WTC11 (cell line): ENCODE results near the gene AIP. TPM values are rescaled to one million over a fixed set of nuclear protein-coding genes. Genes with fewer than 3 reads are reported as not detected.
A peak's percentile ranks its signal among the peaks of the same experiment; 100 is the strongest.

ENCODE experiments used
- ATAC-seq: fragments of 200-7000 bp; cut with Tn5 transposase; 2 replicates; pipeline ENCODE4 v1.10.0; 2021; ENCODE audit warnings: mild to moderate bottlenecking, moderate library complexity
- CTCF ChIA-PET: fragments of 300-600 bp; sonication (Branson Sonifier 250); formaldehyde crosslinking; loops from one replicate; lab custom pipeline; 2021; ENCODE audit warnings: antibody characterized with exemption; lab: Charles Lee
- POLR2A ChIA-PET: fragments of 350-600 bp; sonication (Branson Sonifier 250); formaldehyde crosslinking; loops from one replicate; lab custom pipeline; 2021; ENCODE audit warnings: antibody characterized with exemption; lab: Charles Lee
- DNase-seq: peaks from one replicate; pipeline ENCODE4 v3.0.0; 2021; ENCODE audit warnings: low spot score
- H3K27ac Mint-ChIP-seq: 2 replicates; pipeline ENCODE4 v1.8.0; 2021; ENCODE audit warnings: mixed read lengths
- H3K27me3 Mint-ChIP-seq: 2 replicates; pipeline ENCODE4 v1.8.0; 2021; ENCODE audit warnings: low read depth, mild to moderate bottlenecking, moderate library complexity, mixed read lengths
- H3K36me3 Mint-ChIP-seq: 2 replicates; pipeline ENCODE4 v1.8.0; 2021; ENCODE audit warnings: mixed read lengths
- H3K4me1 Mint-ChIP-seq: 2 replicates; pipeline ENCODE4 v1.8.0; 2022; ENCODE audit warnings: mixed read lengths
- H3K4me3 Mint-ChIP-seq: 2 replicates; pipeline ENCODE4 v1.8.0; 2021; ENCODE audit warnings: mild to moderate bottlenecking, moderate library complexity, mixed read lengths
- H3K9me3 Mint-ChIP-seq: 2 replicates; pipeline ENCODE4 v1.8.0; 2021; ENCODE audit warnings: mixed read lengths
- CREM ChIP-seq: sonication (generic); formaldehyde crosslinking; IDR thresholded peaks from 2 replicates; pipeline ENCODE4 v1.8.1; 2022; ENCODE audit warnings: mild to moderate bottlenecking, missing genetic modification reagents, moderate library complexity
- ESRRA ChIP-seq: sonication (generic); formaldehyde crosslinking; IDR thresholded peaks from 2 replicates; pipeline ENCODE4 v1.8.1; 2022; ENCODE audit warnings: mild to moderate bottlenecking, missing genetic modification reagents, borderline replicate concordance
- ETV6 ChIP-seq: sonication (generic); formaldehyde crosslinking; IDR thresholded peaks from 2 replicates; pipeline ENCODE4 v1.8.1; 2022; ENCODE audit warnings: mild to moderate bottlenecking, missing genetic modification reagents
- KAT7 ChIP-seq: sonication (generic); formaldehyde crosslinking; IDR thresholded peaks from 2 replicates; pipeline ENCODE4 v1.8.1; 2023; ENCODE audit warnings: missing genetic modification reagents, mild to moderate bottlenecking, borderline replicate concordance
- TCF7 ChIP-seq: sonication (generic); formaldehyde crosslinking; IDR thresholded peaks from 2 replicates; pipeline ENCODE4 v1.8.0; 2022; ENCODE audit warnings: mild to moderate bottlenecking, low read depth, missing genetic modification reagents, moderate library complexity
- ZBTB21 ChIP-seq: sonication (generic); formaldehyde crosslinking; IDR thresholded peaks from 2 replicates; pipeline ENCODE4 v1.8.1; 2023; ENCODE audit warnings: mild to moderate bottlenecking, missing genetic modification reagents, borderline replicate concordance
- ZNF121 ChIP-seq: sonication (generic); formaldehyde crosslinking; IDR thresholded peaks from 2 replicates; pipeline ENCODE4 v1.8.0; 2023; ENCODE audit warnings: missing genetic modification reagents
- ZNF219 ChIP-seq: sonication (generic); formaldehyde crosslinking; IDR thresholded peaks from 2 replicates; pipeline ENCODE4 v1.8.0; 2023; ENCODE audit warnings: missing genetic modification reagents, mild to moderate bottlenecking, borderline replicate concordance
- ZNF232 ChIP-seq: sonication (generic); formaldehyde crosslinking; IDR thresholded peaks from 2 replicates; pipeline ENCODE4 v1.8.0; 2022; ENCODE audit warnings: mild to moderate bottlenecking, missing genetic modification reagents
- ZNF416 ChIP-seq: fragments of 250-450 bp; sonication (Bioruptor Pico); IDR thresholded peaks from 2 replicates; pipeline ENCODE4 v1.9.0; 2021; ENCODE audit warnings: mild to moderate bottlenecking, inconsistent platforms
- ZNF423 ChIP-seq: fragments of 250-450 bp; sonication (Bioruptor Pico); IDR thresholded peaks from 2 replicates; pipeline ENCODE4 v2.1.2; 2022; ENCODE audit warnings: mild to moderate bottlenecking, moderate library complexity
- total RNA-seq: library from RNA; stranded (reverse); gene quantifications from 3 replicates; pipeline ENCODE4 v1.2.3, GENCODE V29; 2021
- TF ChIP-seq, protein P1 (sequence below): fragments of 250-450 bp; sonication (Bioruptor Pico); IDR thresholded peaks from 2 replicates; pipeline ENCODE4 v2.1.2; 2022; ENCODE audit warnings: mild to moderate bottlenecking, moderate library complexity
- TF ChIP-seq, protein P2 (sequence below): fragments of 250-450 bp; sonication (Bioruptor Pico); IDR thresholded peaks from 2 replicates; pipeline ENCODE4 v1.9.0; 2021; ENCODE audit warnings: mild to moderate bottlenecking
- TF ChIP-seq, protein P3 (sequence below): fragments of 250-450 bp; sonication (Bioruptor Pico); IDR thresholded peaks from 2 replicates; pipeline ENCODE4 v1.9.0; 2021; ENCODE audit warnings: mild to moderate bottlenecking, borderline replicate concordance
- TF ChIP-seq, protein P4 (sequence below): sonication (generic); formaldehyde crosslinking; conservative IDR thresholded peaks from 2 replicates; pipeline ENCODE4 v1.8.1; 2023; ENCODE audit warnings: mild to moderate bottlenecking, low read depth, missing genetic modification reagents, moderate library complexity

The AIP gene
- total RNA-seq, 1 experiment from 2014 or later, result 32.8 TPM

DNA sequence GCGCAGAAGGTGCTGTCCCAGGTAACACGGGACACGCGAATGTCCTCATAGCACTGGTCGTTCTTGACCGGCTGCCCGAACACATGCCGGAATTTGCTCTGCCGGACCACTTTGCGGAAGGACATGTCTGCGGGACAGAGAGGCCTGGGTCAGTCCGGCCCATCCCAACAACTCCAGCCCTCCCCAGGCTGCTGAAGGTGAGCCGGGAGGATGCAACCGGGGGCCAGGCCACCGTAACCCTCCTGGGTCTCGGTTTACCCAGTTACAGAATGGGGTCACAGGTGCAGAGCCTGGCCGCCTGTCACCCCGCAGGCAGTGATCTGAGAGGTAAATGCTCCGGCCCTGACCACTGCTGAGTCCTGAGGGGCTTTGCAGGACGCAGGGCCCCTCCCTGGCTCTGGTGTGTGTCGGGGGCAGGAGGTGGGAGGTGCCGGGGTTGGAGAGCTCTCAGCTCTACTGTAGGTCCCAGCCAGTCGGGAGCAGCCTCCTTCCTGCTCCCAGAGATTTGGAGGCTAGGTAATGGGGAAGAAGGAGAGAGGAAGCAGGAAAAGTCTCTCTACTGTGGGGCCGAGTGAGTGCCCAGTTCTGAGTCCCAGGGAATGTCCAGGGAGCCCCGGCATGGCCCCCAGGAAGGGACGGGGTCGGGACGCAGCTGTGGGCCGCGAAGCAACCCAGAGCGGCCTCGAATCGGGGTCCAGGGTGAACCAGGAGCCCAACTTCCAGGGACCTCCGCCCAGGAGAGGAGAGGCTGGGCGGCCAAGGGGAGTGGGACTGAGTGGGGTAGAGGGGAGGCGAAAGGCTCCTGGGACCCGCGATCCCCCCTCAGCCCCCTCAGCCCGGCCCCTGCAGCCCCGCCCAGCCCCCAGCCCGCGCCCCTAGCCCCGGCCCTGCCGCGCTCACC is 40.1 kb upstream of the AIP start:
- Mint-ChIP-seq H3K36me3 (no peaks in the 10 kb centered on the region), H3K27ac (peak overlapping the region; percentile 89), H3K4me3 (peak overlapping the region; percentile 90), H3K4me1 (peaks cover 10% of the 10 kb centered on the region), H3K27me3 (peaks cover 8% of the 10 kb centered on the region), H3K9me3 (no peaks in the 10 kb centered on the region)
- ATAC-seq (peak; percentile 21), DNase-seq (no peak)
- TF ChIP-seq ZNF121 (CRISPR knock-in tag) (no peak), KAT7 (CRISPR knock-in tag) (0 out of 2 replicates have a peak, but pooled peaks have one; percentile 3)
- CTCF ChIA-PET, result interaction anchor here (0.6 to 1.3 kb wide), 4 partner anchors 41 to 171 kb away, joined by 3 to 9 read pairs (median 4); partner anchors contain the start of gene PPP1CA
- POLR2A ChIA-PET, result interaction anchor here (0.6 to 1.7 kb wide), 3 partner anchors 26 to 156 kb away, joined by 3 to 5 read pairs (median 4); partner anchors contain the start of gene CARNS1

DNA sequence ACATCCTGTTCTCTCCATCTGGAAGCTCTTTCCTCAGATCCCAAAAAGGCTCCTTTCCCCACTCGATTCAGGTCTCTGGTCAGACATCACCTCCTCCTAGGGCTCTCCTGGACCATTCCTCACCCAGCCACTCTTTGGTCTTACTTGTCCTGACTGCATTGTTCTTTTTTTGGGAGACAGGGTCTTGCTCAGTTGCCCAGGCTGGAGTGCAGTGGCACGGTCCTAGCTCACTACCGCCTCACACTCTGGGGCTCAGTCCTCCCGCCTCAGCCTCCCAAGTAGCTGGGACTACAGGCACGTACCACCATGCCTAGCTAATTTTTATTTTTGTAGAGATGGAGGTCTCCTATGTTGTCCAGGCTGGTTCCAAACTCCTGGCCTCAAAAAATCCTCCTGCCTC is 37.3 kb upstream of the AIP start:
- H3K4me1 Mint-ChIP-seq, result 0 out of 2 replicates have a peak, but pooled peaks cover 3% of the 10 kb centered on the region
- no peaks in the 10 kb centered on the region for H3K9me3 Mint-ChIP-seq
- H3K4me3 Mint-ChIP-seq, result peak overlapping the region; percentile 77
- ChIA-PET CTCF (no interaction called here), POLR2A (no interaction called here)
- TF ChIP-seq ZNF121 (CRISPR knock-in tag) (peak; percentile 93), ZNF423 (CRISPR knock-in tag) (no peak)
- H3K36me3 Mint-ChIP-seq, result no peaks in the 10 kb centered on the region
- H3K27me3 Mint-ChIP-seq, result peaks cover 10% of the 10 kb centered on the region
- H3K27ac Mint-ChIP-seq, result no peak overlapping the region
- no peak for DNase-seq
- no peak for ATAC-seq

DNA sequence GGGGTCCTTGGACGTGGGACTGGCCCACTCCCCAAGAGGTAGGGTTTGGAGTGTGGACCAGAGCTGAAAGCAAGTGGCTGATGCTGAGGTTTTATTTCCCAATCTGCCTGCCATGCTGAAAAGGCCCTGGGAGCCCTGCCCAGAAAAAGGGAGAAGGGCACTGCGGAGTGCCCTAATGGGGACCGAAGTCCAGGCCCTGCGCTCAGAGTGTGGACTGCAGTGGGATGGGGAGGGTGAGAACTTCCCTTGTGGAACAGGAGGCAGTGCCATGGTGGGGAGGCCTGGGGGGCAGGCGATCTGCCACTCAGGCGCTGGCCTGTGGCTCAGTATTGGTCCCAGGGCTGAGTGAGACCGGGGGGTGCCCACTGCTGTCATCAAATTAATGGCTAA is 34.6 kb upstream of the AIP start:
- 0 out of 2 replicates have a peak, but pooled peaks cover 3% of the 10 kb centered on the region for H3K4me1 Mint-ChIP-seq
- no peak for DNase-seq
- H3K9me3 Mint-ChIP-seq, result no peaks in the 10 kb centered on the region
- peaks cover 10% of the 10 kb centered on the region for H3K27me3 Mint-ChIP-seq
- H3K27ac Mint-ChIP-seq, result no peak overlapping the region
- ChIA-PET POLR2A (no interaction called here), CTCF (interaction anchor here (1.0 to 1.1 kb wide), 2 partner anchors 47 to 131 kb away, joined by 5 to 6 read pairs; partner anchors contain the start of gene PPP1CA)
- no peak for ATAC-seq
- H3K36me3 Mint-ChIP-seq, result no peaks in the 10 kb centered on the region
- no peak overlapping the region for H3K4me3 Mint-ChIP-seq
- TF ChIP-seq, protein P1, sequence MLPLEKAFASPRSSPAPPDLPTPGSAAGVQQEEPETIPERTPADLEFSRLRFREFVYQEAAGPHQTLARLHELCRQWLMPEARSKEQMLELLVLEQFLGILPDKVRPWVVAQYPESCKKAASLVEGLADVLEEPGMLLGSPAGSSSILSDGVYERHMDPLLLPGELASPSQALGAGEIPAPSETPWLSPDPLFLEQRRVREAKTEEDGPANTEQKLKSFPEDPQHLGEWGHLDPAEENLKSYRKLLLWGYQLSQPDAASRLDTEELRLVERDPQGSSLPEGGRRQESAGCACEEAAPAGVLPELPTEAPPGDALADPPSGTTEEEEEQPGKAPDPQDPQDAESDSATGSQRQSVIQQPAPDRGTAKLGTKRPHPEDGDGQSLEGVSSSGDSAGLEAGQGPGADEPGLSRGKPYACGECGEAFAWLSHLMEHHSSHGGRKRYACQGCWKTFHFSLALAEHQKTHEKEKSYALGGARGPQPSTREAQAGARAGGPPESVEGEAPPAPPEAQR (CRISPR knock-in tag), result no peak
- TF ChIP-seq CREM (no peak), ZBTB21 (CRISPR knock-in tag) (no peak), ZNF232 (CRISPR knock-in tag) (no peak), ETV6 (no peak), ZNF219 (CRISPR knock-in tag) (no peak), ZNF416 (CRISPR knock-in tag) (no peak), ESRRA (CRISPR knock-in tag) (no peak), TCF7 (CRISPR knock-in tag) (no peak)
- TF ChIP-seq, protein P2, sequence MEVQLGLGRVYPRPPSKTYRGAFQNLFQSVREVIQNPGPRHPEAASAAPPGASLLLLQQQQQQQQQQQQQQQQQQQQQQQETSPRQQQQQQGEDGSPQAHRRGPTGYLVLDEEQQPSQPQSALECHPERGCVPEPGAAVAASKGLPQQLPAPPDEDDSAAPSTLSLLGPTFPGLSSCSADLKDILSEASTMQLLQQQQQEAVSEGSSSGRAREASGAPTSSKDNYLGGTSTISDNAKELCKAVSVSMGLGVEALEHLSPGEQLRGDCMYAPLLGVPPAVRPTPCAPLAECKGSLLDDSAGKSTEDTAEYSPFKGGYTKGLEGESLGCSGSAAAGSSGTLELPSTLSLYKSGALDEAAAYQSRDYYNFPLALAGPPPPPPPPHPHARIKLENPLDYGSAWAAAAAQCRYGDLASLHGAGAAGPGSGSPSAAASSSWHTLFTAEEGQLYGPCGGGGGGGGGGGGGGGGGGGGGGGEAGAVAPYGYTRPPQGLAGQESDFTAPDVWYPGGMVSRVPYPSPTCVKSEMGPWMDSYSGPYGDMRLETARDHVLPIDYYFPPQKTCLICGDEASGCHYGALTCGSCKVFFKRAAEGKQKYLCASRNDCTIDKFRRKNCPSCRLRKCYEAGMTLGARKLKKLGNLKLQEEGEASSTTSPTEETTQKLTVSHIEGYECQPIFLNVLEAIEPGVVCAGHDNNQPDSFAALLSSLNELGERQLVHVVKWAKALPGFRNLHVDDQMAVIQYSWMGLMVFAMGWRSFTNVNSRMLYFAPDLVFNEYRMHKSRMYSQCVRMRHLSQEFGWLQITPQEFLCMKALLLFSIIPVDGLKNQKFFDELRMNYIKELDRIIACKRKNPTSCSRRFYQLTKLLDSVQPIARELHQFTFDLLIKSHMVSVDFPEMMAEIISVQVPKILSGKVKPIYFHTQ, result no peak
- TF ChIP-seq, protein P3, sequence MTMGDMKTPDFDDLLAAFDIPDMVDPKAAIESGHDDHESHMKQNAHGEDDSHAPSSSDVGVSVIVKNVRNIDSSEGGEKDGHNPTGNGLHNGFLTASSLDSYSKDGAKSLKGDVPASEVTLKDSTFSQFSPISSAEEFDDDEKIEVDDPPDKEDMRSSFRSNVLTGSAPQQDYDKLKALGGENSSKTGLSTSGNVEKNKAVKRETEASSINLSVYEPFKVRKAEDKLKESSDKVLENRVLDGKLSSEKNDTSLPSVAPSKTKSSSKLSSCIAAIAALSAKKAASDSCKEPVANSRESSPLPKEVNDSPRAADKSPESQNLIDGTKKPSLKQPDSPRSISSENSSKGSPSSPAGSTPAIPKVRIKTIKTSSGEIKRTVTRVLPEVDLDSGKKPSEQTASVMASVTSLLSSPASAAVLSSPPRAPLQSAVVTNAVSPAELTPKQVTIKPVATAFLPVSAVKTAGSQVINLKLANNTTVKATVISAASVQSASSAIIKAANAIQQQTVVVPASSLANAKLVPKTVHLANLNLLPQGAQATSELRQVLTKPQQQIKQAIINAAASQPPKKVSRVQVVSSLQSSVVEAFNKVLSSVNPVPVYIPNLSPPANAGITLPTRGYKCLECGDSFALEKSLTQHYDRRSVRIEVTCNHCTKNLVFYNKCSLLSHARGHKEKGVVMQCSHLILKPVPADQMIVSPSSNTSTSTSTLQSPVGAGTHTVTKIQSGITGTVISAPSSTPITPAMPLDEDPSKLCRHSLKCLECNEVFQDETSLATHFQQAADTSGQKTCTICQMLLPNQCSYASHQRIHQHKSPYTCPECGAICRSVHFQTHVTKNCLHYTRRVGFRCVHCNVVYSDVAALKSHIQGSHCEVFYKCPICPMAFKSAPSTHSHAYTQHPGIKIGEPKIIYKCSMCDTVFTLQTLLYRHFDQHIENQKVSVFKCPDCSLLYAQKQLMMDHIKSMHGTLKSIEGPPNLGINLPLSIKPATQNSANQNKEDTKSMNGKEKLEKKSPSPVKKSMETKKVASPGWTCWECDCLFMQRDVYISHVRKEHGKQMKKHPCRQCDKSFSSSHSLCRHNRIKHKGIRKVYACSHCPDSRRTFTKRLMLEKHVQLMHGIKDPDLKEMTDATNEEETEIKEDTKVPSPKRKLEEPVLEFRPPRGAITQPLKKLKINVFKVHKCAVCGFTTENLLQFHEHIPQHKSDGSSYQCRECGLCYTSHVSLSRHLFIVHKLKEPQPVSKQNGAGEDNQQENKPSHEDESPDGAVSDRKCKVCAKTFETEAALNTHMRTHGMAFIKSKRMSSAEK (CRISPR knock-in tag), result no peak
- TF ChIP-seq, protein P4, sequence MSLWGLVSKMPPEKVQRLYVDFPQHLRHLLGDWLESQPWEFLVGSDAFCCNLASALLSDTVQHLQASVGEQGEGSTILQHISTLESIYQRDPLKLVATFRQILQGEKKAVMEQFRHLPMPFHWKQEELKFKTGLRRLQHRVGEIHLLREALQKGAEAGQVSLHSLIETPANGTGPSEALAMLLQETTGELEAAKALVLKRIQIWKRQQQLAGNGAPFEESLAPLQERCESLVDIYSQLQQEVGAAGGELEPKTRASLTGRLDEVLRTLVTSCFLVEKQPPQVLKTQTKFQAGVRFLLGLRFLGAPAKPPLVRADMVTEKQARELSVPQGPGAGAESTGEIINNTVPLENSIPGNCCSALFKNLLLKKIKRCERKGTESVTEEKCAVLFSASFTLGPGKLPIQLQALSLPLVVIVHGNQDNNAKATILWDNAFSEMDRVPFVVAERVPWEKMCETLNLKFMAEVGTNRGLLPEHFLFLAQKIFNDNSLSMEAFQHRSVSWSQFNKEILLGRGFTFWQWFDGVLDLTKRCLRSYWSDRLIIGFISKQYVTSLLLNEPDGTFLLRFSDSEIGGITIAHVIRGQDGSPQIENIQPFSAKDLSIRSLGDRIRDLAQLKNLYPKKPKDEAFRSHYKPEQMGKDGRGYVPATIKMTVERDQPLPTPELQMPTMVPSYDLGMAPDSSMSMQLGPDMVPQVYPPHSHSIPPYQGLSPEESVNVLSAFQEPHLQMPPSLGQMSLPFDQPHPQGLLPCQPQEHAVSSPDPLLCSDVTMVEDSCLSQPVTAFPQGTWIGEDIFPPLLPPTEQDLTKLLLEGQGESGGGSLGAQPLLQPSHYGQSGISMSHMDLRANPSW, result no peak
